Mucosa of gallbladder (tissue), 1 donor: Measurements from ENCODE around the gene ZNF407. TPM values are rescaled to one million over a fixed set of nuclear protein-coding genes. Genes with fewer than 3 reads are reported as not detected.

ENCODE experiments used
- DNase-seq: peaks from one replicate; pipeline ENCODE4 v3.0.0-alpha.2; 2020; ENCODE audit warnings: low spot score
- total RNA-seq: library from RNA; stranded (reverse); gene quantifications from one replicate; pipeline ENCODE4 v1.2.1, GENCODE V29; 2021
- donor health status: DM: no; HTN: no; CAD: no.

Gene ZNF407
- total RNA-seq, 1 donor from 2014 or later = 15.0 TPM

DNA sequence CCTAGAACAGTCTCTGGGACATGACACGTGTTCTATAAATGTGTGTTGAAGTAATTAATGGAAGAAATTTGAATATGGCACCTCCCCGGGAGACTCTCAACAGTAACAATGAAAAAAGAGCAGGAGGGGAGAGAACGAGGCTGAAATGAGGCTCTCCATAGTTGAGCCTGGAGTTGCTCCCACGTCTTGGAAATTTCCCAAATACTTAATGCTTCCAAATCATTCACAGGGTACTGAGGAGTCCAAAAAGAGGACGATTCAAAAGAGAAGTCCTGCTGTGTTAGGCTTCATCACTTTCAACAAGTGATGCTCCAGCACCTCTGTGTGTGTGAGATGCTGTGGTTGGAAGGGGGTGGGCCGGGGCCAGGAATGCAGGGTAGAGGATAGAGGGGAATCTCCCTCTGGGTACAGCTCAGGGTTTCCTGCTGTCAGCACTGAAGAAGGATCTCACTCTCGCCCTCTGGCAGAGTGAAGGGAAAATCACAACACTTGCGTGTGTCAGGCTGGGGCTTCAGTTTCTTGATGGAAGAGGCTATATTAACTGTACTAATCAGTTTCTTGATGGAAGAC, 18.1 kb upstream of the ZNF407 start:
- DNase-seq = no peak

DNA sequence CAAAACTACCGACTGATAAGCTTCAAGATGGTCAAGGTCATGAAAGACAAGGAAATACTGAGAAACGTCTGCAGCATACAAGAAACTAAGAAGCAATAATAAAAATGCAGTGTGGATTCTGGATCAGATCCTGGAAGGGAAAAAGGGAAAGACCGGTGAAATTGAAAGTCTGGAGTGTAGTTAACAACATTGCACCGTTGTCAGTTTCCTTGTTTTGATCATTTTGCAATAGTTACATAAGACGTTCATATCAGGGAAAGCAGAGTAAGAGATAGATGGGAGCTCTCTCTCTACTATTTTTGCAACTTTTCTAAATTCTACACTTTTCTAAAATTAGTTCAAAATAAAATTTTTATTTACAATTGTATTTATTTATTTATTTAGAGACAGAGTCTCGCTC, 15.0 kb upstream of the ZNF407 start:
- no peak for DNase-seq

DNA sequence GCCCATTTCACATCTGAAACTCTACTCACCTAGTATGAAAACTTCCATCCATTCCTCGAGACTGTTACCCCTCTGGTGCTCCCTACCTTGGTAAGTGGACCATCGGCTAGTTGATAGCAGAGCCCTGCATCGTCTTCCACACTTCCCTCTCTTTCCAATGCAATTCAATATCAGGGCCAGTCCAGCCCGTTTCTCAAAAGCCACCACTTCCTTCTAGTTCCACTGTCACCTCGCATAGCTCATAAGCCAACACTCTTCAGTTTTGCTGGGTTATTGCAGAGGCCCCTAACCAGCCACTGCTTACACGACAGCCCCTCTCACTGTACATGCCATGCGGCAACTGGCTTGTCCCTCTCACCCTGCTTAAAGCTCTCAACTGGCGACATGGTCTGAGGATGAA, 10.2 kb upstream of the ZNF407 start:
- no peak for DNase-seq

DNA sequence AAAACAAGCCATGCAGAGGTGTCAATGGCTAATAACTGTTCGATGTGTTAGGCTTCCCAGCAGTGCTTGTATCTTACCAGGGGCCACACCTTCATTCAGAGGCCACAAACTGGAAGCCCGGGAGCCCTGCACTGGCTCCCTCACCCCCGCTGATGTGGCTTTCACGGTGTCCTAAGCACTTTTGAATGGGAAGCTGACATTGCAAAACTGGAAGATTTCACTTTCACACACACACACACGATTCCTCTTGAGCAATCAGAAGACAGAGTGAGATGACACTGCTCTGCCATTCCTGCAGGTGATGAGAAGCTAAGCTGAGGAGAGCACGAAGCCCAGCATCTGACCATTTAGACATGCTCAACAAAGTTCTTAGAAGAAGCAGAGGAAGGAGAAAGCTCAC, 8.6 kb upstream of the ZNF407 start:
- DNase-seq = no peak

DNA sequence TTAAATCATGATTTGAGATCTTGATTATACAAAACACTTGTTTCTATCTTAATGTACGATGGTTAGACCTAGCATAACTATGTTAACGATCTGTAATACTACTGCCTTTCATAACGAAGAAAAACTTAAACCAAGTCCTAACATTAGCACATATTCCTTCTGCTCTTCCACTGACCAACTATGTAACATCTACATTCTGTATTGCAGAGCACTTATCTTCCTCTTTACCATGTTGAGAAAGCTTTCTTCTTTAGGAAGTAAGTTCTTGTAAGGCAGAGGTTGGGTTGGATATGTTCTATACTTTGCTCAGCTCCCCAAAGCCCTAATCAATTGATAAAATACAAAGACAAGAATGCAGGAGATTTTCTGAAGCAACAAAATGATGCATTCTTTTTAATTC, 7.9 kb upstream of the ZNF407 start:
- DNase-seq = no peak

DNA sequence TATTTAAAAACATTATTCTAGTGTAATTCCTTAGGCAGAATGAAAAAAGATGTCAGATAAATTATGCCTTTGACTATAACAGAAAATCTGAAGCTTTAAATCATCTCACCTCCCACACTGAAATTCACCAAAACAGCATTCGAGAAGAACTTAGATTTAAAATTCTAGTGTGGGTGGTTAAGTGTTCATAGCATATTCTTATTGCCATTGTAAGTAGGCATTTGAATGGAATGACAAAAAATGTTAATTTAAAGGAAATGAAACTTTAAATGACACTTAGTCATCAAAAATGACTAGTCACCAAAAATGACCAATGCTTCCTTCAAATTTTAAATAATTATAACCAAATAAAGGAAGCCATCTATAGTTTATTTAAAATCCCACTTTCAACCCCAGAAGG, 7.0 kb upstream of the ZNF407 start:
- no peak for DNase-seq

DNA sequence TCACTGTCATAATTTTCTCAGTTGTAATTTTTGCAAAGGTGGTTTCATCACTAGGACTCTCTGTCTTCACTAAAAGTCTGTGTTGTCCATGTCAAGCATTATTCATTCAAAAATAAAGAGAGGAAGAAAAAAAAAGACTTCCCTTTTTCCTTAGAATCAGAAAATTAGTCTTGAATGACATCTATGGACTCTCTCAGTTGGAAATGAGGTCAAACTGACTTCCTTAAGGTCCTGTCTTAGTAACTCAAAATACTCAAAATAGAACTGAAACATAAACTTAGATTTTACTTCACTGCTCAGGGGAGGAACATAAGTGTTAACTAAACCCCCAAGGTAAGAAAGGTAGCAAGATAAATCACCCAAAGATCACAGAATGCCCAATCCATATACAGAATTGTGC, 2.2 kb upstream of the ZNF407 start:
- no peak for DNase-seq

DNA sequence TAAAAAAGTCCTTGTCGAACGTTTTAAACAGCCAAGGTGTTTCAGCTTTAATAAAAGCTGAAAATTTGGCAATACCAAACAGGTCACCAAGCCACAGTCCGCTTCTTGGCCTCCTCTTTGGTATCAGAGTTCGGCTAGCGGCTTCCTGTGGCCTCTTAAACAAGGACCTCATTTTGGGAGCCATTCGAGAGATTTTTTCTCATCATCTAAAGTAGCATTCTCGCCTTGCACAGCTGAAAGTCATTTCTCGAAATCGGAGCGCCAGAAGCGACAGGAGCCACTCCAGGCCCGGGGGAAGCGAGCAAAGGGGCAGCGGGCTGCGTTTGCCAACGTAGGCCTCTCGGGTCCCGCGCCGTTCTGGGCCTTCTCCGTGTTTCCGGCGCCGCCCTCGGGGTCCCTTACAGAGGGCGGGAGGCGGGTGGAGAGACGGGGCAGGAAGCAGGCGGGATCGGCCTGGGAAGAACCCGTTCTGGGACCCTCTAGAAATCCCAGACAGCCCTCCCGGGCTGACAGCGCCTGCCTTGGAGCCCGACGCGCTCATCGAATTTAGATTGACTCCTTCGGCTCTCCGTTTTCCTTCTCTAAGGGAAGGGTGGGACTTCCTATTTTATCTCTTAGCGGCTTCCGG, 522 bp upstream of the ZNF407 start:
- DNase-seq = peak; percentile 56

DNA sequence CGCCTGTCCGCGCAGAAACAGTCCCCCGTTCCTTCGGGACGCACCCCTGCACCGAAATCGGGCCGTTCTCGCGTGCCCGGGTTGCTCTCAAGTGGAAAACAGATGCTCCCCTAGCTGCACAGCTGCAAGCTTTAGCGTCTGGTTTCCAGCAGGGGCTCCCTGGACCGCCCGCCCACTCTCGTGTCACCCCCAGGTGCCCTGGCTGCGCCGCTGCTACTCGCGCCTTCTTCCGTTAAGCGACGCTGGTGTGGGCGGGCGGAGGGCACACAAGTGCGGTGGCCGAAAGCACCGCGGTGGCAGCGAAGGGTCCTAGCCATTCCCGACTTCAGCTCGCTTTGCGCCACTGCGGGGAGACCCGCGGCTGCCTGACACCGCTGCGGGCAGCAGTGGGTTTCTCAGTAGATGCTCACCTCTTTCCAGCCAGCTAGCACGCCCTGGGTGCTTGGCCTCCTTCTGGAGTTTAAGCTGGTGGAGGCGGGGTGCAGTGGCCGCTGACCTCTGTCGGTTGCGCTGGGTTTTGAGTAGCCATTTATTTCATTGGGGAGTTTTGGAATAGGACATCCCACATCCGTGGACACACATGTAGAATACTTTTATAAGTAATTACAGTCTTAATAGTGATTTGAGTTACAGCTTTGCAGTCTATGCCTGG, 806 bp downstream of the ZNF407 start:
- peak; percentile 20 for DNase-seq

DNA sequence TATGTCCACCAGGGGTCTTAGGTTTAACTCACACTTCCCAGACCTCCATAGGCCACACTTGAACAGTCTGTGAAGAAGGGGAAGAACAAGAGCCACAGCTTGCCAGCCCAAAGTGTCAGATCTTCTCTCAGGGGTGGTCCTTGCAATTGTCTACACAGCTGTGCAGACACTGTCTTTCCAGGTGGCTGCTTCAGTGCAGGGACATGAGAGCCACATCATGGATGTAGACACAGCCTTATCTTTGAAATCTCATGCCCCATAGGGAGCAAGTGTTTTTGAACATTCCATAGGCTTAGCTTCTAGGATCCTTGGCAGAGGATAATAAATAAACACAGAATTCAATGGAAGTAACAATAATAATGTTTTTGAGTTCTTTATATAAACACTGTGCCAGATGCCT, 6.7 kb downstream of the ZNF407 start:
- DNase-seq = no peak

DNA sequence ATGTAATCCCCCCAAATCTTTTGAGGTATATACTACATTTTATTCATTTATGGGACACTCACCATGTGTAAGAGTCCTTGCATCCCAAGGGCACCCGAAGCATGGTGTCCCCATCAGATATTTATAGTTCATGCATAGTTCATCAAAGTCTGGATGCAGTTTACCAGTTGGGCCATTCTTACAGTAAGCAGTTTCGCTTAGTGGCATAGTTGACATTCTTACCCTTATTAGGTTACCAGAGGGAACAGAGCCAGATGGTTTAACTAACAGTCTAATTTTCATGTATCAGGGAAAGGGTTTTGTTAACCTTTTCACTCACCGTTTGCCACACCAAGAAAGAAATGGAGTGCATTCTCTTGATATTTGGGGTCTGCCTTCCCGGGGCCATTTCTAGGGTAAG, 7.1 kb downstream of the ZNF407 start:
- no peak for DNase-seq

DNA sequence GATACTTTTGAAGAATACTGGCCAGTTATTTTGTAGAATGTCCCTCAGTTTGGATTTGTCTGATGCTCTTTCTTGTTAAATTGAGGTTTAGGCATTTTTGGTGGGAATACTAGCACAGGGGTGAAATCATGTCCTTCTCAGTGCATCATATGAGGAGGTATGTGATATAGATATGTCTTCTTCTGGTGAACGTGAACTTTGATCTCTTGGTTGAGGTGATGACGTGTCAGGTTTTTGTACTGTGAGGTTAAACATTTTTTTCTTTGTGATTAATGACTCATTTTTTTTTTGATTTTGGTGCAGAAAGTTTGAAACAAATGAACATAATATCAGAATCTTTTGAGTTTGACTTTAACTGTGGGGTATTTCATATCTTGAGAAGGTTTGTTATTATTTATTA, 11.0 kb downstream of the ZNF407 start:
- DNase-seq = no peak

DNA sequence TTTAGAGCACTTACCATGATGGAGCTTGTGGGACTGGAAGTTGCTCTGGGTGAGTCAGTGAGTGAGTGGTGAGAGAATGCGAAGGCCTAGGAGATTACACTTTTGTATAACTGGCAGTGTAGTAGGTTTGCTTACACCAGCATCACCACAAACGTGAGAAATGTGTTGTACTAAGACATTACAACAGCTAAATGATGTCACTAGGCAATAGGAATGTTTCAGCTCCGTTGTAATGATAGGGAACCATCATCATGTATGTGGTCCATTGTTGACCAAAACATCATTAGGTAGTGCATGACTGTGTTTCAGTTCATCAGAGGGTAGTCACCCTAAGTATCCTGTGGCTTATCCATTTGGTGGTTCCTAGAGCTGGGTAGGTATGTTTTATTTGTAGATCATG, 11.9 kb downstream of the ZNF407 start:
- DNase-seq = no peak

DNA sequence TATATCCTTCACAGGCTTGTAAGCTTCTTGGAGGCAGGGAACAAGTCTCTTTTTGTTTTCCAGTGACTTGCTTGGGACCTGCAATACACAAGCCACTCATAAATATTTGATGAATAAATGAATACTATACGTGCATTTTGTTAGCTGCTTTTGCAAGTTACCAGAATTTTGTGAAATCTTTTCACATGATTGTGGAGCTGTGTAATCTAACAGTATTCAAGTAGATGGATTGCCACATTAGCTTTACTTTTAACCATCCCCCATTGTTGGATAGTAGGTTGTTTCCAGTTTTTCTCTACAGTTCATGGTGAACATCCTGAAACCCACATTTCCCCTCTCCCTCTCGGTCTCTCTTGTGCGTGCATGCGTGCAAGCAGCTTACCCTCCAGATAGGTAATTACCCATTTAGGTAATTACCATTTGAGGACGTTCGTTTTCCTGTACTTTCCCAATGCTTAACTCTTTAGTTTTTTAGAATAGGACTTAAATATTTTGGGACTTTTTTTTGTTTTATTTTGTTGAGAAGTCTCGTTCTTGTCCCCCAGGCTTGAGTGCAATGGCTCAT, 12.5 kb downstream of the ZNF407 start:
- no peak for DNase-seq

DNA sequence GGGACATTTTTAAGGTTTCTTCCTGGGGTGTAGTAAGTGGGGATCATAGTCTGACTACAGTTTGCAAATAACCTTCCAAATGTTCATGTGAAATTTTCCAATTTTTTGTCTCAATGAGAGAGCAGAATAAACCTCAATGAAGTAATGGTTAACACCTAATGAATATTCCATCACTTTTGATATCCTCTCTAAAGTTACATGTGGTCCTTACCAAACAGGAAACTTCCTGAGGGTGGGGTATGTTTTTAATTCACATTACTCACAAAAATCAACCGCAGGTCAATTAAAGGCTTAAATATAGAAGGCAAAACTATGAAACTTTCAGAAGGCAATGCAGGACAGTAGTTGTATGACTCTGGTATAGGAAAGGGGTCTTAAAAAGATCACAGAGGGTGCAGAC, 13.2 kb downstream of the ZNF407 start:
- no peak for DNase-seq

DNA sequence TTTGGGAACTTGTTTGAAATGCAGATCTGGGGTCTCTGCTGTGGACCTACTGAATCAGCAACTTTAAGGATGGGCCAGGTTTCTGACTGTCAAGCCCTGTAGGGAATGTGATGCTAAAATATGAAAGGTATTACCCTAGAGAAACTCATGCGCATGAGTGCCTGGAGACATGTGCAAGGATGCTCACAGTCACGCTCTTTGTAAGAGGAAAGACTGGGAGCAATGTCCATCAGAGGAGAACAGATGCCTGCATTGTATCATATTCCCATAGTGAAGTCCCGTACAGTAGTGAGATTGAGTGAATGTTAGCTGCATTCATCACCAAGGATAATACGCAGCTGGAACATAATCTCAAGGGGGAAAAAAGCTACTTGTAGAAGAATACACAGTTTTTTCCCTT, 14.1 kb downstream of the ZNF407 start:
- DNase-seq = no peak

DNA sequence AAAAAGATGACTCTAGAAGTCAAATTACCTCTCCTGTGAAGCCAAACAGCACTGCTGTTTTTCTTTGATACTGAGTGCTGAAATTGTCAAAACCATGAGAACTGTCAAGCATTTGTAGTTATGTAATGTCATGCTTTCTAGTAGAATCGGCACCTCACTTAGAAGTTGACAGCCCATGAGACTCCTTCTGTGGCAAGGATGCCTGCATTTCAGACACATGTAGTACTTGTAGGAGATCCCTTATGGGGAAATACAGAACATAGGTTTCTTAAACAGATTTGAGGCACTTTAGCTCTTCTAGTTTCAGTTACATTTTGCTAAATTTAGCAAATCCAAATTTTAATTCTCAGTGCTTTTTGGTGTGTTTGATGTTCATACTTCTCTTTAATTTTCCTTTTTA, 15.7 kb downstream of the ZNF407 start:
- DNase-seq = no peak

DNA sequence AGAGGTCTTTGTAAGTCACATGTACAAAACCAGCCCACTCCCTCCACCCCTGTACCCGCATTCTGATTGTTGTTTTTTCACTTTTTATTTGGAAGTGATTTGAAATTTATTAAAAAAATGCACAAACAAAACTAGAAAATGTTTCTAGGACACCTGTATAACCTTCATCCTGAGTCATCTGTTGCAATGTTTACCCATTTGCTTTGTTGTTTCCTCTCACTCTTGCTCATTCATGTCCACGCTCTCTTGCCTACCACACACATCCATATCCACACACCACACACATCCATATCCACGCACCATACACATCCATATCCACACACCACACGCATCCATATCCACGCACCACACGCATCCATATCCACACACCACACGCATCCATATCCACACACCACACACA, 18.8 kb downstream of the ZNF407 start:
- no peak for DNase-seq

DNA sequence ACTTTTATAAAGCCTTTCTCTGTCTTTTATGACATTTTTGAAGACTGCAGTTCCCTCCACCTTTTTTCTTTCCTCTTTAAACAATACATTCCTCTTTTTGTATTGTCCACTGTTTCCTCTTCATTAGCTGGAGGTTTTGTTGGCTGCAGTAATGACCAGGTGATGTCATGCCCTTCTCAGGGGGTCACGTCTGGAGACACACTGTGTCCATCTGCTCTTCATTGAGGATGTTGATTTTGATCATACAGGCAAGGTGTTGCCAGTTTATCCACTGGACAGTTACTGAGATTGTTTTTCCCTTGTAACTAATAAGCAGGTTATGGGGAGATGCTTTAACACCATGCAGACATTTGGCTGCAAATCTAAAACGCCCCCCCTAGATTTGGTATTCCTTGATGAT, 19.8 kb downstream of the ZNF407 start:
- no peak for DNase-seq

DNA sequence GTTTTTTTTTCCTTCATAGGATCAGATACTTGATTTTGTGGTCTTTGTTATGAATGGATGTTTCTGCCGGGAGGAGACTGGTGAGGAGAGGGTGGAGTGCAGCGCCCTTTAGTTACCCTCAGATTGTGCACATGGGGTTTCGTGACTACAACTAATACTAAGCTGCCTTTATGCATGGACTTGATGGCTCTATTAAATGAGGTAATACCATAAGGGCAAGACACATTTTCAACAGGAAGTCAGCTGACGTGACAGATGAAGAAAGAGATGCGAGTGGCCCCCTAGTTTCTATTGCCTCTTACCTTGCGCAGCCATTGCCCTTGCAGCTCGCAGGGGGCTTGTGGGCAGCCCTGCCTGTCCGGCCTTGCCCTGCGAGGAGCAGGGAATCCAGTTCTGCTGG, 24.4 kb downstream of the ZNF407 start:
- DNase-seq = no peak

DNA sequence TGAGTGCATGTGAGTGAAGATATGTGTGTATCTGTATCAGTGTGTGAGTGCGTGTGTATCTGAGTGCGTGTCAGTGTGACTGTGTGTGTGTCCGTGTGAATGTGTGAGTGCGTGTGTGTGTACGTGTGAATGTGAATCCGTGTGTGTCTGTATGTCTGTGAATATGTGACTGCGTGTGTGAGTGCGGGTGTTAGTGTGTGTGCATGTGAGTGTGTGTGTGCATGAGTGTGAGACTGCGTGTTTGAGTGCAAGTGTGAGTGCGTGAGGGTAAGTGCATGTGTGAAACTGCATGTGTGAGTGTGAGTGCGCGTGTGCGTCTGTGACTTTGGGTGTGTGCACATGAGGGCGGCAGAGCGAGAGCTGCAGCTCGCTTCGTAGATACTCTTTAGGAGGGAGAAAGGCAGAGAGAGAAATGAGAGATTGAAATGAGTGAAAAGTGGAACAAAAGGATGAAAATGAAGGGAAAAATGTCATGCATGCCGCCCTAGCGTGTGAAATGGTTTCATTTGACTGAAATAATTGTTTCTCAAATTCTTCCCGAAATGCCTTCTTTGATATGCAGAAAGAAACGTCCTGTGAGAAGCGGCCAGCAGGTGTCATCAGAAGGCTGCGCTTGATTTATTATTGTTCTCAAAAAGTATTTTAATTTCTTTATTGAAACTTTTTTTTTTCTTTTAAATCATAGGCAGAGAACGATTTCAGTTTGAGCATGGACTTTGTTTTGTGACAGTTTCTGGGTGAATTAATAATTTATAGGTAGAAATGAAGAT, 25.6 kb downstream of the ZNF407 start:
- no peak for DNase-seq

DNA sequence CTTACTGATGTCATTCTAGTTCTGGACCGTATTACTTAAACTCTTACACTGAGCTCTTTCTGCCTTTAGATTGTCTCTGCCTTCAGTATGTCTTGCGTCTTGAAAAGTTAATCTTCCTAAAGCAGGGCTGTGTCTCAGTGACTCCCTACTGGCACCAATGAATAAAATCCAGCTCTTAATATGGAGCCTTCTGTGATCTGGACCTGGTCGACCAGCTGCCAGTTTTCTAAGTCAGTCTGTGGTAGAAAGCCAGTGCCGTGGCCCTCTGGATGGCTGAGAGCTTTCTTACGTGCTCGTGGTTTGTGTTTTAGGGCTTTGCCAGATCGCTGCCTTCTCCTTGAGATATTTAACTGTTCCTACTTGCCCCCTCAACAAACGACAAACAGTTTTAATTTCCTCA, 26.8 kb downstream of the ZNF407 start:
- DNase-seq = no peak

DNA sequence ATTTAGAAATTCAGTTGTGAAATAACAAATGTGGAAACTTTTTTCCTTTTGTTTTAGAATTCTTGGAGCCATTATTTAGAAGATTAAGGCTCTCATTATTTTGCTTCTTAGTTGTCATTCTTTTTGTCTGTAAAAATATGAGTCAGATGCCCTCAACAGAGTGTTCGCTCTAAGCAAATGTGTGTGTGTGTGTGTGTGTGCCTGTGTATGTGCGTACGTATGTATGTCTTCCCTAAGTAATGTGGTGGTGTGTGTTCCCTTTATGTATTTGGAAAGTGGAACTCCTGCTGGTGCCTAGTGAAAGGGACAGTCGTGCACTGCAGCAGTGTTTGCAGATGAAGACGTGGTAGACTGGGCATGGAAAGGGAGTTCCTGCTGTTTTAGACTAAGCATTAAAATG, 27.5 kb downstream of the ZNF407 start:
- DNase-seq = no peak
